NB4 (cell line): Measurements from ENCODE around the gene ZNF414.

Source experiments
- DNase-seq: peaks from one replicate; pipeline ENCODE4 v3.0.0; 2010; ENCODE audit warnings: low read depth
- H3K4me3 ChIP-seq: one replicate; pipeline ENCODE4 v1.5.1; 2011; ENCODE audit warnings: mild to moderate bottlenecking, low read depth, low read length, moderate library complexity
- MYC ChIP-seq: IDR thresholded peaks from 2 replicates; pipeline ENCODE4 v1.6.1; 2011; ENCODE audit warnings: low read depth, low read length
- POLR2A ChIP-seq: IDR thresholded peaks from 2 replicates; pipeline ENCODE4 v1.6.1; 2011; ENCODE audit warnings: mild to moderate bottlenecking; ENCODE audit not compliant: insufficient read length; ENCODE audit errors: extremely low read depth
- TF ChIP-seq, protein P1 (sequence below): IDR thresholded peaks from 2 replicates; pipeline ENCODE4 v1.6.1; 2011; ENCODE audit warnings: low read depth, low read length
- TF ChIP-seq, protein P2 (sequence below): IDR thresholded peaks from one replicate; pipeline ENCODE4 v1.5.1; 2012; ENCODE audit warnings: low read depth, low read length

The ZNF414 gene

DNA sequence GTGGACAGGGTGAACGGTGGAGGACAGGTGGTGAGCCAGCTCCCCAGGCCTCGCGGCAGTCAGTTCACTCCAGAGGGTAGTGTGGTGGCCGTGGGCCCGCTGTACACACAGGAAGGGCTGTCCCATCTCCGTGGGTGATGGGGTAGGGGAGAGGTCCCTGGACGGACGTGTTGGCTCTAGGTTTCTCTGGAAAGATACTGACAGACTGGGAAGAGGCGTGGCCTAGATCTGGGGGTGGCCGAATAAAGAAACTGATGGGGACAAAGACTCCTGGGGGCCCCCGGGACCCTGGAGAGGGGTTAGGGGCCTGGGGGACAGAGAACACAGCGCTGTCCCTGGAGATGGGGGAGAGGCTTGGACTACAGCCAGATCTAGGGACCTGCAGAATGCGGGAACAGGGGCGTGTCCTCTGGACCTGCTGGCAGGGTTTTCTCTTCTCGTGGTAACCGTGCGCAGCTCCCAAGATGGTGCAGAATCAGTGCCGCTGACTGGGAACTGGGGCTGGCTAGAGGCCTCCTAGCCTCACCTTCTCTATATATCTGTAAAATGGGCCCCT lies 7.5 kb downstream of the ZNF414 start:
- no peak for DNase-seq
- H3K4me3 ChIP-seq, result peak overlapping the region; percentile 49
- TF ChIP-seq, protein P1, sequence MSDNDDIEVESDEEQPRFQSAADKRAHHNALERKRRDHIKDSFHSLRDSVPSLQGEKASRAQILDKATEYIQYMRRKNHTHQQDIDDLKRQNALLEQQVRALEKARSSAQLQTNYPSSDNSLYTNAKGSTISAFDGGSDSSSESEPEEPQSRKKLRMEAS, result no peak
- TF ChIP-seq POLR2A (no peak), MYC (no peak)
- TF ChIP-seq, protein P2, sequence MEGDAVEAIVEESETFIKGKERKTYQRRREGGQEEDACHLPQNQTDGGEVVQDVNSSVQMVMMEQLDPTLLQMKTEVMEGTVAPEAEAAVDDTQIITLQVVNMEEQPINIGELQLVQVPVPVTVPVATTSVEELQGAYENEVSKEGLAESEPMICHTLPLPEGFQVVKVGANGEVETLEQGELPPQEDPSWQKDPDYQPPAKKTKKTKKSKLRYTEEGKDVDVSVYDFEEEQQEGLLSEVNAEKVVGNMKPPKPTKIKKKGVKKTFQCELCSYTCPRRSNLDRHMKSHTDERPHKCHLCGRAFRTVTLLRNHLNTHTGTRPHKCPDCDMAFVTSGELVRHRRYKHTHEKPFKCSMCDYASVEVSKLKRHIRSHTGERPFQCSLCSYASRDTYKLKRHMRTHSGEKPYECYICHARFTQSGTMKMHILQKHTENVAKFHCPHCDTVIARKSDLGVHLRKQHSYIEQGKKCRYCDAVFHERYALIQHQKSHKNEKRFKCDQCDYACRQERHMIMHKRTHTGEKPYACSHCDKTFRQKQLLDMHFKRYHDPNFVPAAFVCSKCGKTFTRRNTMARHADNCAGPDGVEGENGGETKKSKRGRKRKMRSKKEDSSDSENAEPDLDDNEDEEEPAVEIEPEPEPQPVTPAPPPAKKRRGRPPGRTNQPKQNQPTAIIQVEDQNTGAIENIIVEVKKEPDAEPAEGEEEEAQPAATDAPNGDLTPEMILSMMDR, result no peak

DNA sequence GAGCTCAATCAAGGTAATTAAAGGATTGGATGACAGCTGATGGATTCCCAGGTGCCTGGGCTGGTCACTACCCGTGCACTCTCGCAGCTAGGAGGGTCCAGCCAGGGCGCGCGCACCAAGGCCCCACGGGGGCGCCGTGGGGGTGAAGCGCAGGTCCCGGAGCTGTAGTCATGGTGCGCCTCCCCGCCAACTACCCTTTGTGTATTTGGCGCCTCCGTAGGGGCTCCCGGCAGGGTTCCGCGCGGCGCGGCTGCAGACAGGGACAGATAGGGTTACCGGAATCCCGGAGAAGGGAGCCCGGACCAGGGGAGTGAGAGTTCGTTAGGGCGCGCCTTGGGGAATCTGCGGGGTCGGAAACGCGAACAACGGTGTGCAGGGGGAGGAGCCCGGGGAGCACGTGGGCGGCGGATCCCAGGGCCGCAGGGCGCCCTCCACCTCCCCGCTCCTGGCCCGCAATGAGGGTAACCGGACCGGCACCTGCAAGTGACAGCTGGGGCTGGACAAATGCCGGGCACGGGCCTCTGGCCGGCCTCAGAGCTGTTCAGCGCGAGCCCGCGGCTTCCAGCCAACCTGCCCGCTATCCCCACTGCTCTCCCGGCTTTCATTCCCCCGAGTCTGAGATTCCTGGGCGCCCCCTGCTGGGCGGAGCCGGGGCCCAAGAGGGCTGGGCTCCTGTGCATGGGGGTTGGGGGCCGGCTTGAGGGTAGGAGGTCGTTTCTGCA lies 8.1 kb downstream of the ZNF414 start:
- TF ChIP-seq POLR2A, result peak; percentile 43
- peak; percentile 89 for TF ChIP-seq MYC
- TF ChIP-seq, protein P1, result peak; percentile 95
- TF ChIP-seq, protein P2, result peak; percentile 99
- peak; percentile 93 for DNase-seq
- peak overlapping the region; percentile 49 for H3K4me3 ChIP-seq

DNA sequence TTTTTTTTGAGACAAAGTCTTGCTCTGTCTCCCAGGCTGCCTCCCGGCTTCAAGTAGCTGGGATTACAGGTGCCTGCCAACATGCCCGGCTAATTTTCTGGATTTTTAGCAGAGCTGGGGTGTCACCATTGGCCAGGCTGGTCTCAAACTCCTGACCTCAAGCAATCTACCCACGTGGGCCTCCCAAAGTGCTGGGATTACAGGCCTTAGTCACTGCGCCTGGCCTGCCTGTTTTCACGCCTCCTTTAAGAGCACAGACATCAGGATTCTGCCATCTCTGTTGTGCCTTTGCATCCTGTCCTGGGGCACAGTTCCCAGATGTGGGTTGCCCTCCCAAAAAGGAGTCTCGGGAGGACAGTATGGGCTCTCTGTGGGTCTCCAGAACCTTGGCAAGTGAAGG lies 9.0 kb downstream of the ZNF414 start:
- TF ChIP-seq, protein P1, result no peak
- TF ChIP-seq, protein P2, result no peak
- TF ChIP-seq MYC (no peak), POLR2A (no peak)
- peak; percentile 62 for DNase-seq
- no peak overlapping the region for H3K4me3 ChIP-seq

DNA sequence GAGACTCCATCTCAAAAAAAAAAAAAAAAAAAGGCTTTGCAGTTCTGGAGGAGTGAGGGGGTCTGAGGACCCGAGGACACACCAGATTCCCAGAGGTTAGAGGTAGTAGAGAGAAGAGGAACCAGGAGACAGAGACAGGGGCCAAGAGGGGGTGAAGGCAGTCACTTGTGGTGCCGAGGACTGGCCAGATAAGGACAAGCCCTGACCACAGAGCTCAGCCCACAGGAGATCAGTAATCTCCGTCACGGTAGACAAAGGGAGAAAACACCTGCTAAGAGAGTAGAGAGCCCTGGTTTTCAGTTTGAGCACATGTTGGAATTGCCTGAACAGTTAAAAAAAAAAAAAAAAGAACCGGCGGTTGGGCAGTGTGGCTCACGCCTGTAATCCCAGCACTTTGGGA lies 9.8 kb downstream of the ZNF414 start:
- DNase-seq, result peak; percentile 91
- TF ChIP-seq POLR2A, result no peak
- TF ChIP-seq, protein P2, result no peak
- TF ChIP-seq, protein P1, result peak; percentile 93
- TF ChIP-seq MYC, result peak; percentile 90
- H3K4me3 ChIP-seq, result no peak overlapping the region

DNA sequence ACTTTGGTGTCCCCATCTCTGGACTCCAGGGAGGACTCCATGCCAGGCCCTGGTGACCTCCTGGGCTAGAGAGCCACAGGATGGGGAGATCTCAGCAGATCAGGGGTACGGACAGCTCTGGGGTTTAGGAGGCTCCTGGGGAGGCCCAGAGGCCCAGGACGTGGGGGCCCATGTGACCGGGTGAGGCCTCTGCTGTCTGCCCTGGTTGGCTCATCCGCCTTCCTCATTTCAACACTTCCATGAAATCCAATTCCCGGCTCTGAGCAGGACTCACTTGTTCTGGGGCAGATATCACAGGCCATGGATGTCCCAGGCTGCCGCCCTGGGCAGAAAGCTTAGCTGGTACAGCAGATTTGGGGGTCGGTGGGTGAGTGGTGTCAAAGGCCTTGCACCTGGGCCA lies 10.5 kb downstream of the ZNF414 start:
- no peak overlapping the region for H3K4me3 ChIP-seq
- no peak for DNase-seq
- TF ChIP-seq, protein P2, result no peak
- TF ChIP-seq, protein P1, result peak; percentile 8; the same call in 1 of the 2 replicates
